Measurements from ENCODE around the gene RCC2. TPM values are rescaled to one million over a fixed set of nuclear protein-coding genes. Genes with fewer than 3 reads are reported as not detected.
"Not testable (repeated sequence)": the region's sequence is repeated elsewhere in the genome, so short reads cannot be mapped to it uniquely, and the experiment has no call there.

Gene RCC2
- total RNA-seq, 2 donors from 2014 or later, result 48.8 to 64.1 TPM

GRCh38 chr1:17427696-17428660 lies 11.5 kb downstream of the RCC2 start:
- intact Hi-C loops (cut with DNase I, micrococcal nuclease), result no loop called here
- DNase-seq (peak; percentile 53 to 57), ATAC-seq (peak; percentile 83)

- ATAC-seq (no peak), DNase-seq (no peak)
- intact Hi-C loops (cut with DNase I, micrococcal nuclease), result no loop called here
Observed at GRCh38 chr1:17425806-17426600, 13.5 kb downstream of the RCC2 start.

- no peak for ATAC-seq
- DNase-seq, result peak in 1 of 2 donors; percentile 45
- intact Hi-C loops (cut with DNase I, micrococcal nuclease), result loop anchor here in 1 of 2 donors (5.0 kb wide), 1 partner anchor 183 kb away; no protein-coding TSS in a partner anchor
Observed at GRCh38 chr1:17423781-17424245, 15.7 kb downstream of the RCC2 start.

- ATAC-seq, result no peak
- intact Hi-C loops (cut with DNase I, micrococcal nuclease), result loop anchor here in 1 of 2 donors (5.0 kb wide), 1 partner anchor 185 kb away; no protein-coding TSS in a partner anchor
- DNase-seq, result no peak
Observed at GRCh38 chr1:17422461-17422860, 17.0 kb downstream of the RCC2 start.

- DNase-seq (no peak), ATAC-seq (no peak)
- intact Hi-C loops (cut with DNase I, micrococcal nuclease), result loop anchor here in 1 of 2 donors (5.0 kb wide), 1 partner anchor 187 kb away; no protein-coding TSS in a partner anchor
Observed at GRCh38 chr1:17420391-17420918, 19.0 kb downstream of the RCC2 start.

- DNase-seq (peak; percentile 32 to 72), ATAC-seq (peak; percentile 82)
- intact Hi-C loops (cut with DNase I, micrococcal nuclease), result loop anchor here in 1 of 2 donors (5.0 kb wide), 1 partner anchor 188 kb away; no protein-coding TSS in a partner anchor
Observed at GRCh38 chr1:17419626-17420328, 19.7 kb downstream of the RCC2 start.

- intact Hi-C loops (cut with DNase I, micrococcal nuclease), result no loop called here
- ATAC-seq, result no peak
- DNase-seq, result no peak
Observed at GRCh38 chr1:17416389-17416788, 23.1 kb downstream of the RCC2 start.

GRCh38 chr1:17414022-17414421 lies 25.5 kb downstream of the RCC2 start:
- intact Hi-C loops (cut with DNase I, micrococcal nuclease), result no loop called here
- ATAC-seq, result no peak
- no peak for DNase-seq

GRCh38 chr1:17412093-17412870 lies 27.2 kb downstream of the RCC2 start:
- ATAC-seq, result no peak
- intact Hi-C loops (cut with DNase I, micrococcal nuclease), result no loop called here
- no peak for DNase-seq

GRCh38 chr1:17409391-17409811 lies 30.1 kb downstream of the RCC2 start:
- no peak for ATAC-seq
- intact Hi-C loops (cut with DNase I, micrococcal nuclease), result no loop called here
- no peak for DNase-seq

- DNase-seq; intact Hi-C loops (cut with DNase I, micrococcal nuclease); ATAC-seq: not testable (repeated sequence)
Observed at GRCh38 chr1:17407786-17408514, 31.5 kb downstream of the RCC2 start.

- not testable (repeated sequence) for ATAC-seq
Observed at GRCh38 chr1:17406760-17407475, 32.6 kb downstream of the RCC2 start.

GRCh38 chr1:17405898-17406759 lies 33.3 kb downstream of the RCC2 start:
- intact Hi-C loops (cut with DNase I, micrococcal nuclease), result no loop called here
- DNase-seq (peak in 1 of 2 donors; percentile 69), ATAC-seq (peak; percentile 90)

More at GRCh38 chr1:17406760-17407475, 32.6 kb downstream of the RCC2 start:
- intact Hi-C loops (cut with DNase I, micrococcal nuclease); DNase-seq: not testable (repeated sequence)

GRCh38 chr1:17404820-17405219 lies 34.7 kb downstream of the RCC2 start:
- DNase-seq, result no peak
- intact Hi-C loops (cut with DNase I, micrococcal nuclease), result no loop called here
- no peak for ATAC-seq

GRCh38 chr1:17404034-17404684 lies 35.3 kb downstream of the RCC2 start:
- no peak for ATAC-seq
- intact Hi-C loops (cut with DNase I, micrococcal nuclease), result no loop called here
- no peak for DNase-seq

All from left colon (tissue), 2 donors.